ENCODE data around the gene ZNF418.

GRCh38 chr19:57935731-57936130, 529 bp upstream of the ZNF418 start:
- no peak for TF ChIP-seq CTCF (conservative IDR thresholded peaks at IDR 0.05)
- no peak for TF ChIP-seq EZH2 (IDR thresholded peaks at IDR 0.05; ENCODE audit: low read depth)
